ENCODE measurements around the gene VPS18. TPM values are rescaled to one million over a fixed set of nuclear protein-coding genes. Genes with fewer than 3 reads are reported as not detected.

Gene VPS18
- total and polyA plus RNA-seq, 2 experiments from 2014 or later, result 5.9 to 42.5 TPM

- no peak for TF ChIP-seq CTCF (conservative IDR thresholded peaks at IDR 0.05; ENCODE audit: low read depth in 2 of 2)
- no peak for TF ChIP-seq ETS1 (IDR thresholded peaks at IDR 0.05)
- TF ChIP-seq, protein P1, sequence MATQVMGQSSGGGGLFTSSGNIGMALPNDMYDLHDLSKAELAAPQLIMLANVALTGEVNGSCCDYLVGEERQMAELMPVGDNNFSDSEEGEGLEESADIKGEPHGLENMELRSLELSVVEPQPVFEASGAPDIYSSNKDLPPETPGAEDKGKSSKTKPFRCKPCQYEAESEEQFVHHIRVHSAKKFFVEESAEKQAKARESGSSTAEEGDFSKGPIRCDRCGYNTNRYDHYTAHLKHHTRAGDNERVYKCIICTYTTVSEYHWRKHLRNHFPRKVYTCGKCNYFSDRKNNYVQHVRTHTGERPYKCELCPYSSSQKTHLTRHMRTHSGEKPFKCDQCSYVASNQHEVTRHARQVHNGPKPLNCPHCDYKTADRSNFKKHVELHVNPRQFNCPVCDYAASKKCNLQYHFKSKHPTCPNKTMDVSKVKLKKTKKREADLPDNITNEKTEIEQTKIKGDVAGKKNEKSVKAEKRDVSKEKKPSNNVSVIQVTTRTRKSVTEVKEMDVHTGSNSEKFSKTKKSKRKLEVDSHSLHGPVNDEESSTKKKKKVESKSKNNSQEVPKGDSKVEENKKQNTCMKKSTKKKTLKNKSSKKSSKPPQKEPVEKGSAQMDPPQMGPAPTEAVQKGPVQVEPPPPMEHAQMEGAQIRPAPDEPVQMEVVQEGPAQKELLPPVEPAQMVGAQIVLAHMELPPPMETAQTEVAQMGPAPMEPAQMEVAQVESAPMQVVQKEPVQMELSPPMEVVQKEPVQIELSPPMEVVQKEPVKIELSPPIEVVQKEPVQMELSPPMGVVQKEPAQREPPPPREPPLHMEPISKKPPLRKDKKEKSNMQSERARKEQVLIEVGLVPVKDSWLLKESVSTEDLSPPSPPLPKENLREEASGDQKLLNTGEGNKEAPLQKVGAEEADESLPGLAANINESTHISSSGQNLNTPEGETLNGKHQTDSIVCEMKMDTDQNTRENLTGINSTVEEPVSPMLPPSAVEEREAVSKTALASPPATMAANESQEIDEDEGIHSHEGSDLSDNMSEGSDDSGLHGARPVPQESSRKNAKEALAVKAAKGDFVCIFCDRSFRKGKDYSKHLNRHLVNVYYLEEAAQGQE (IDR thresholded peaks at IDR 0.05; ENCODE audit: unreplicated experiment), result no peak
- no peak for TF ChIP-seq EZH2 (IDR thresholded peaks at IDR 0.05; ENCODE audit: low read depth, unreplicated experiment)
- TF ChIP-seq STAT1 (IDR thresholded peaks at IDR 0.05; ENCODE audit: unreplicated experiment), result no peak
- no peak for TF ChIP-seq EZH2phosphoT487 (IDR thresholded peaks at IDR 0.05; ENCODE audit: unreplicated experiment)
- TF ChIP-seq CREB1 (CRISPR knock-in tag; IDR thresholded peaks at IDR 0.05; ENCODE audit: low read depth), result no peak
- no peak for TF ChIP-seq JUNB (IDR thresholded peaks at IDR 0.05; ENCODE audit: unreplicated experiment)
These were observed 12.9 kb downstream of the VPS18 start (continued) for GRCh38 chr15:40906991-40907802.

- Mint-ChIP-seq H3K9me3 (no peaks in the 10 kb centered on the region), H3K4me1 (peaks cover 39% of the 10 kb centered on the region), H3K27me3 (ENCODE audit: insufficient read depth, low read depth, poor library complexity) (peaks cover 22% of the 10 kb centered on the region), H3K36me3 (ENCODE audit: low read depth) (peaks cover 23% of the 10 kb centered on the region), H3K4me3 (no peak overlapping the region; the same call in 2 of the 3 replicates), H3K27ac (no peak overlapping the region)
- Histone ChIP-seq H2AFZ (no peak overlapping the region), H3K27ac (ENCODE audit: low read depth) (no peak overlapping the region), H3K4me3 (no peak overlapping the region), H3K9me2 (ENCODE audit: insufficient read depth) (no peaks in the 10 kb centered on the region), H4K20me1 (replicated peaks; ENCODE audit: insufficient read depth) (peaks cover 7% of the 10 kb centered on the region), H3K4me2 (no peak overlapping the region), H3K79me2 (replicated peaks; ENCODE audit: insufficient read depth) (no peaks in the 10 kb centered on the region), H3K36me3 (ENCODE audit: insufficient read depth) (no peaks in the 10 kb centered on the region), H3K27me3 (ENCODE audit: insufficient read depth) (no peaks in the 10 kb centered on the region), H3K4me1 (ENCODE audit: insufficient read depth) (peaks cover 27% of the 10 kb centered on the region), H3F3A (replicated peaks; ENCODE audit: low read depth) (peaks cover 18% of the 10 kb centered on the region; the same call in 1 of the 2 replicates)
- ATAC-seq (no peak), DNase-seq (ENCODE audit: low spot score) (no peak)
- TF ChIP-seq STAT1 (IDR thresholded peaks at IDR 0.05; ENCODE audit: unreplicated experiment) (no peak), EZH2phosphoT487 (IDR thresholded peaks at IDR 0.05; ENCODE audit: unreplicated experiment) (no peak), ETS1 (IDR thresholded peaks at IDR 0.05) (no peak)
- TF ChIP-seq, protein P2, sequence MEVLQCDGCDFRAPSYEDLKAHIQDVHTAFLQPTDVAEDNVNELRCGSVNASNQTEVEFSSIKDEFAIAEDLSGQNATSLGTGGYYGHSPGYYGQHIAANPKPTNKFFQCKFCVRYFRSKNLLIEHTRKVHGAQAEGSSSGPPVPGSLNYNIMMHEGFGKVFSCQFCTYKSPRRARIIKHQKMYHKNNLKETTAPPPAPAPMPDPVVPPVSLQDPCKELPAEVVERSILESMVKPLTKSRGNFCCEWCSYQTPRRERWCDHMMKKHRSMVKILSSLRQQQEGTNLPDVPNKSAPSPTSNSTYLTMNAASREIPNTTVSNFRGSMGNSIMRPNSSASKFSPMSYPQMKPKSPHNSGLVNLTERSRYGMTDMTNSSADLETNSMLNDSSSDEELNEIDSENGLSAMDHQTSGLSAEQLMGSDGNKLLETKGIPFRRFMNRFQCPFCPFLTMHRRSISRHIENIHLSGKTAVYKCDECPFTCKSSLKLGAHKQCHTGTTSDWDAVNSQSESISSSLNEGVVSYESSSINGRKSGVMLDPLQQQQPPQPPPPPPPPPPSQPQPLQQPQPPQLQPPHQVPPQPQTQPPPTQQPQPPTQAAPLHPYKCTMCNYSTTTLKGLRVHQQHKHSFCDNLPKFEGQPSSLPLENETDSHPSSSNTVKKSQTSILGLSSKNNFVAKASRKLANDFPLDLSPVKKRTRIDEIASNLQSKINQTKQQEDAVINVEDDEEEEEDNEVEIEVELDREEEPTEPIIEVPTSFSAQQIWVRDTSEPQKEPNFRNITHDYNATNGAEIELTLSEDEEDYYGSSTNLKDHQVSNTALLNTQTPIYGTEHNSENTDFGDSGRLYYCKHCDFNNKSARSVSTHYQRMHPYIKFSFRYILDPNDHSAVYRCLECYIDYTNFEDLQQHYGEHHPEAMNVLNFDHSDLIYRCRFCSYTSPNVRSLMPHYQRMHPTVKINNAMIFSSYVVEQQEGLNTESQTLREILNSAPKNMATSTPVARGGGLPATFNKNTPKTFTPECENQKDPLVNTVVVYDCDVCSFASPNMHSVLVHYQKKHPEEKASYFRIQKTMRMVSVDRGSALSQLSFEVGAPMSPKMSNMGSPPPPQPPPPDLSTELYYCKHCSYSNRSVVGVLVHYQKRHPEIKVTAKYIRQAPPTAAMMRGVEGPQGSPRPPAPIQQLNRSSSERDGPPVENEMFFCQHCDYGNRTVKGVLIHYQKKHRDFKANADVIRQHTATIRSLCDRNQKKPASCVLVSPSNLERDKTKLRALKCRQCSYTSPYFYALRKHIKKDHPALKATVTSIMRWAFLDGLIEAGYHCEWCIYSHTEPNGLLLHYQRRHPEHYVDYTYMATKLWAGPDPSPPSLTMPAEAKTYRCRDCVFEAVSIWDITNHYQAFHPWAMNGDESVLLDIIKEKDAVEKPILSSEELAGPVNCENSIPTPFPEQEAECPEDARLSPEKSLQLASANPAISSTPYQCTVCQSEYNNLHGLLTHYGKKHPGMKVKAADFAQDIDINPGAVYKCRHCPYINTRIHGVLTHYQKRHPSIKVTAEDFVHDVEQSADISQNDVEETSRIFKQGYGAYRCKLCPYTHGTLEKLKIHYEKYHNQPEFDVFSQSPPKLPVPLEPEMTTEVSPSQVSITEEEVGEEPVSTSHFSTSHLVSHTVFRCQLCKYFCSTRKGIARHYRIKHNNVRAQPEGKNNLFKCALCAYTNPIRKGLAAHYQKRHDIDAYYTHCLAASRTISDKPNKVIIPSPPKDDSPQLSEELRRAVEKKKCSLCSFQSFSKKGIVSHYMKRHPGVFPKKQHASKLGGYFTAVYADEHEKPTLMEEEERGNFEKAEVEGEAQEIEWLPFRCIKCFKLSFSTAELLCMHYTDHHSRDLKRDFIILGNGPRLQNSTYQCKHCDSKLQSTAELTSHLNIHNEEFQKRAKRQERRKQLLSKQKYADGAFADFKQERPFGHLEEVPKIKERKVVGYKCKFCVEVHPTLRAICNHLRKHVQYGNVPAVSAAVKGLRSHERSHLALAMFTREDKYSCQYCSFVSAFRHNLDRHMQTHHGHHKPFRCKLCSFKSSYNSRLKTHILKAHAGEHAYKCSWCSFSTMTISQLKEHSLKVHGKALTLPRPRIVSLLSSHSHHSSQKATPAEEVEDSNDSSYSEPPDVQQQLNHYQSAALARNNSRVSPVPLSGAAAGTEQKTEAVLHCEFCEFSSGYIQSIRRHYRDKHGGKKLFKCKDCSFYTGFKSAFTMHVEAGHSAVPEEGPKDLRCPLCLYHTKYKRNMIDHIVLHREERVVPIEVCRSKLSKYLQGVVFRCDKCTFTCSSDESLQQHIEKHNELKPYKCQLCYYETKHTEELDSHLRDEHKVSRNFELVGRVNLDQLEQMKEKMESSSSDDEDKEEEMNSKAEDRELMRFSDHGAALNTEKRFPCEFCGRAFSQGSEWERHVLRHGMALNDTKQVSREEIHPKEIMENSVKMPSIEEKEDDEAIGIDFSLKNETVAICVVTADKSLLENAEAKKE (CRISPR knock-in tag; IDR thresholded peaks at IDR 0.05), result no peak
These were observed 13.8 kb downstream of the VPS18 start for GRCh38 chr15:40908095-40908494.
